ENCODE results near the gene KCNQ5. TPM values are rescaled to one million over a fixed set of nuclear protein-coding genes. Genes with fewer than 3 reads are reported as not detected.

KCNQ5 gene
- total and polyA plus RNA-seq, 2 of the 8 experiments (the other 6 are each of a cell fraction or from before 2014, with no cell fraction given) = 0.83 to 1.2 TPM

GRCh38 chr6:73088138-73088813 is 466.4 kb downstream of the KCNQ5 start (continued):
- TF ChIP-seq SP1 (IDR thresholded peaks at IDR 0.05; ENCODE audit: low read depth, low read length) = no peak
- no peak for TF ChIP-seq CHD2 (IDR thresholded peaks at IDR 0.05; ENCODE audit: low read length)

Data from H1 (cell line).